ENCODE results near the gene PTOV1. TPM values are rescaled to one million over a fixed set of nuclear protein-coding genes. Genes with fewer than 3 reads are reported as not detected.

PTOV1 gene
- total and polyA plus RNA-seq, 2 of the 8 experiments (the other 6 are each of a cell fraction or from before 2014, with no cell fraction given), result 147 to 251 TPM

- no peak for TF ChIP-seq SRF (IDR thresholded peaks at IDR 0.05; ENCODE audit: low read depth, low read length)
- TF ChIP-seq PHF8 (conservative IDR thresholded peaks at IDR 0.05; ENCODE audit: low read depth, low read length), result peak; percentile 78
- peak; percentile 85 for TF ChIP-seq CHD2 (IDR thresholded peaks at IDR 0.05; ENCODE audit: low read length)
- TF ChIP-seq NRF1 (IDR thresholded peaks at IDR 0.05; ENCODE audit: low read depth, low read length), result peak; percentile 76
- 0 out of 2 replicates have a peak, but pooled peaks have one; percentile 12 for TF ChIP-seq TCF12 (IDR thresholded peaks at IDR 0.05; ENCODE audit: low read depth, low read length)
- no peak for TF ChIP-seq CEBPB (IDR thresholded peaks at IDR 0.05; ENCODE audit: low read depth, low read length)
- TF ChIP-seq CHD1 (IDR thresholded peaks at IDR 0.05; ENCODE audit: low read depth, low read length), result peak; percentile 95
- TF ChIP-seq USF2 (IDR thresholded peaks at IDR 0.05; ENCODE audit: low read length), result peak; percentile 97
- TF ChIP-seq RNF2 (IDR thresholded peaks at IDR 0.05; ENCODE audit: borderline replicate concordance, low read depth, low read length, missing control alignments, poor library complexity, severe bottlenecking), result no peak
- TF ChIP-seq RFX5 (IDR thresholded peaks at IDR 0.05; ENCODE audit: borderline replicate concordance, low read depth, low read length), result no peak
- peak; percentile 83 for TF ChIP-seq TAF7 (optimal IDR thresholded peaks at IDR 0.05; ENCODE audit: borderline replicate concordance, low read depth, low read length)
These were observed 26.3 kb downstream of the PTOV1 start, which contains the start of the genes AKT1S1 and TBC1D17 (continued) for GRCh38 chr19:49877020-49877878.

Data from H1 (cell line).